ENCODE measurements around the gene MYPOP. TPM values are rescaled to one million over a fixed set of nuclear protein-coding genes. Genes with fewer than 3 reads are reported as not detected.

MYPOP gene
- total and polyA plus RNA-seq, 9 of the 15 experiments (the other 6 are each of a cell fraction or from before 2014, with no cell fraction given), result 0.32 to 7.6 (median 1.6) TPM

GRCh38 chr19:45863840-45864628 lies 38.4 kb downstream of the MYPOP start, which contains the start of gene FOXA3 (continued):
- peak in 1 of 2 experiments; percentile 81; a peak in 1 of 4 replicates for TF ChIP-seq ARNT (IDR thresholded peaks at IDR 0.05)
- TF ChIP-seq NR4A1 (CRISPR knock-in tag; IDR thresholded peaks at IDR 0.05), result no peak
- TF ChIP-seq NR4A1 (tag; IDR thresholded peaks at IDR 0.05), result no peak
- TF ChIP-seq TBL1XR1 (IDR thresholded peaks at IDR 0.05; ENCODE audit: low read length in 2 of 2), result peak in 1 of 2 experiments; percentile 25; a peak in 1 of 4 replicates
- 0 out of 2 replicates have a peak, but pooled peaks have one; percentile 37 for TF ChIP-seq ZC3H11A (IDR thresholded peaks at IDR 0.05; ENCODE audit: low read depth, low read length)
- TF ChIP-seq ZNF551 (CRISPR knock-in tag; IDR thresholded peaks at IDR 0.05), result no peak
- TF ChIP-seq HDAC3 (IDR thresholded peaks at IDR 0.05; ENCODE audit: borderline replicate concordance, partially characterized antibody), result no peak
- no peak for TF ChIP-seq CEBPG (CRISPR knock-in tag; IDR thresholded peaks at IDR 0.05)
- no peak for TF ChIP-seq CEBPG (tag; conservative IDR thresholded peaks at IDR 0.05 in 1 of 2, IDR thresholded peaks at IDR 0.05 in 1 of 2)
- TF ChIP-seq ZSCAN29 (IDR thresholded peaks at IDR 0.05), result peak; percentile 6; the same call in 1 of the 2 replicates
- TF ChIP-seq ZNF134 (CRISPR knock-in tag; conservative IDR thresholded peaks at IDR 0.05), result no peak
- TF ChIP-seq ETV6 (IDR thresholded peaks at IDR 0.05; ENCODE audit: borderline replicate concordance in 1 of 2, low read depth in 2 of 2, low read length in 1 of 2), result no peak
- TF ChIP-seq ETV6 (CRISPR knock-in tag; IDR thresholded peaks at IDR 0.05; ENCODE audit: borderline replicate concordance), result 0 out of 2 replicates have a peak, but pooled peaks have one; percentile 12
- no peak for TF ChIP-seq NFATC3 (IDR thresholded peaks at IDR 0.05)
- peak; percentile 55; the same call in 1 of the 2 replicates for TF ChIP-seq ARID1B (IDR thresholded peaks at IDR 0.05)
- TF ChIP-seq POLR2AphosphoS5 (IDR thresholded peaks at IDR 0.05; ENCODE audit: control insufficient read depth, insufficient read depth, low read depth, low read length), result no peak; the same call in 1 of the 2 replicates
- no peak for TF ChIP-seq GTF2F1 (IDR thresholded peaks at IDR 0.05; ENCODE audit: low read depth, low read length)
- TF ChIP-seq RBM39 (optimal IDR thresholded peaks at IDR 0.05; ENCODE audit: low read depth, low read length), result no peak
- TF ChIP-seq, protein P1, sequence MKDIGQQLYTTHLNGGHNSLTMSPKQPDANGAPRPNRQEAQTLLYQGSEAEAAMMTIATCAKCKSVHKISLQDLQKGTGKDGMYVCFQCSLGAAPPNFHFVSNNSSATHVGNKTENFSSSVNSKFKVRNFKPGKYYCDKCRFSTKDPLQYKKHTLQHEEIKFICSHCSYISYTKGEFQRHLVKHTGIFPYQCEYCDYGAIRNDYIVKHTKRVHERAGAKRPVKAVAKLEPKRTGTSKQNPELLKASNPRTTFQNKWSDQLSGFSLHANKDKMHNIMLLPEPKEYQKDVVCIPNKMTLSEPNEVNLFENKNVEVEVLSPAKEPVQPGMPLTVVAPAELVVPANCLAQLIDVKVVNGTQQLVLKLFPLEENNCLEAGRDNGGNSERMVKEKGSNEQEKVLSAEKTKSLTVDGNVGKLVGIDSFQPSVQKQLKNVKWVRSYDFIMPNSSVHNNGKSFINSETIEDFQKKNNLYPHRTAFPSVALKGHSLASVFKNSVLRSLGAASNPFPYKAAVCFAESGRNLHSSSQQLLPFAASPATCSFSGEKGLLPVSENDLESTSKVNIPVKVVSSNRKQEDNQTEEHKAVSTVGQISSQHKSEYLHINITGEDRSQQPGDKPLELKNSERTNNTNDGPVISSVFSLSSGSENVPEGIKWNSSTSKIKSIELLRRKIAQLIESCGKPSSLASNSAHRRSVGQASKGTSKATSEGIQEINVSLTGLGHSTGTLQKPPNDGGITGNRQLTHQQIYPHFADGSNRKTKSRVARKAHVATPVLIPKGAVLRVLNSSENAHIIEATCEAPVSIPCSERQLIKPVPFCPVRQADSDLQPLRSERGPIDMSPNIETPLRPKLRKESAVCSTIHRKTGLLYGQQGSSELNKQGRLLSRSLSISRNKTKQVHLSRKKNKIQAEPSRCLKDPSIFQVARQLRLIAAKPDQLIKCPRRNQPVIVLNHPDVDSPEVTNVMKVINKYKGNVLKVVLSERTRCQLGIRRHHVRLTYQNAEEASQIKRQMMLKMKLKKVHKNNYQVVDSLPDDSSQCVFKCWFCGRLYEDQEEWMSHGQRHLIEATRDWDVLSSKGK (CRISPR knock-in tag; IDR thresholded peaks at IDR 0.05), result no peak
- no peak for TF ChIP-seq KHSRP (IDR thresholded peaks at IDR 0.05)
- TF ChIP-seq XRCC5 (IDR thresholded peaks at IDR 0.05; ENCODE audit: low read depth, low read length), result peak; percentile 41; the same call in 1 of the 2 replicates
- TF ChIP-seq ZNF239 (CRISPR knock-in tag; IDR thresholded peaks at IDR 0.05), result peak; percentile 9; the same call in 1 of the 2 replicates
- peak; percentile 81 for TF ChIP-seq SMC3 (conservative IDR thresholded peaks at IDR 0.05; ENCODE audit: insufficient read depth, low read depth, low read length)
- peak; percentile 58 for TF ChIP-seq HCFC1 (IDR thresholded peaks at IDR 0.05; ENCODE audit: low read depth, low read length)
- TF ChIP-seq FOXJ2 (tag; IDR thresholded peaks at IDR 0.05), result no peak
